Astrocyte (in vitro differentiated cells and primary cell): ENCODE results near the gene HEXIM2.

Source experiments
- EZH2 ChIP-seq: IDR thresholded peaks from 2 replicates; pipeline ENCODE4 v1.6.1; 2012; ENCODE audit warnings: mild to moderate bottlenecking, low read length, inconsistent platforms; ENCODE audit not compliant: insufficient read depth
- TF ChIP-seq, protein P1 (sequence below): IDR thresholded peaks from 2 replicates; pipeline ENCODE4 v1.5.1; 2011; ENCODE audit warnings: low read depth, mild to moderate bottlenecking, inconsistent platforms, low read length, moderate library complexity; ENCODE audit not compliant: insufficient read depth

DNA sequence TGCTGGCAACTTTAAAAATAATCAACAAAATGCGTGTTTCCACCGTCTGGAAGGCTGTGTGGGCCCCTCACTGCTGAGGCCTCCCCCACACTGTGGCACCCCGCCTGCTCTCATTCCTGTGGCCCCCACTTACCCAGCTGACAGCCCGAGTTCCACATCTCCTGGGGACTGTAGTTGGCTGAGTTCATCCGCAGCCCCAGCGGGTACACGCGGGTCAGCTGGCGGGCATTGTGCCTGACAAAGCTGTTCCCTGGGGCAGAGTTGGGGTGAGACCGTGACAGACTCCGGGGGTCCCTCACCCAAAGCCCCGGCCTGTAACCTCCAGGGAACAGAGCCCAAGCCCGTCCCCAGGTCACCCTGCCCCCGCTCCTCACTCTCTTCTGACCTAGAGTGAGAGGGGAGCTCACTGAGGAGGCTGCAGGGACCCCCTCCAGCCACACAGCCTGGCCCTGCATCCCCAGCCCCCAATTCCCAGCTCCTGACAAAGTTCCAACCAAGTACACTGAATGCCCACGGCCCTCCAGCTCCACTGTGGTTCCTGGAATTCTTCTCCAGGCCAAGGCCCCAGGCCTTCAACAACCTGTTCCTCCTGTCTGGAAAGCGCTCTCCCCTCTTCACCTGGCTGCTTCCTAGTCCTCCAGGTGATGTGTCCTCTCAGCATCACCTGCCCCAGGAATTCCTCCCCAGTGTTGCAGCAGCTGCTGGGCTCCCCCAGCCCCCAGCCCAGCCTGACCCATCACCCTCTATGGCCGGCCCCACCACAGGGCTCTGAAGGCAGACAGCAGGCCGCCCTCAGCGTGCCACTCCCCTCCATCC, 47.4 kb upstream of the HEXIM2 start:
- TF ChIP-seq, protein P1, sequence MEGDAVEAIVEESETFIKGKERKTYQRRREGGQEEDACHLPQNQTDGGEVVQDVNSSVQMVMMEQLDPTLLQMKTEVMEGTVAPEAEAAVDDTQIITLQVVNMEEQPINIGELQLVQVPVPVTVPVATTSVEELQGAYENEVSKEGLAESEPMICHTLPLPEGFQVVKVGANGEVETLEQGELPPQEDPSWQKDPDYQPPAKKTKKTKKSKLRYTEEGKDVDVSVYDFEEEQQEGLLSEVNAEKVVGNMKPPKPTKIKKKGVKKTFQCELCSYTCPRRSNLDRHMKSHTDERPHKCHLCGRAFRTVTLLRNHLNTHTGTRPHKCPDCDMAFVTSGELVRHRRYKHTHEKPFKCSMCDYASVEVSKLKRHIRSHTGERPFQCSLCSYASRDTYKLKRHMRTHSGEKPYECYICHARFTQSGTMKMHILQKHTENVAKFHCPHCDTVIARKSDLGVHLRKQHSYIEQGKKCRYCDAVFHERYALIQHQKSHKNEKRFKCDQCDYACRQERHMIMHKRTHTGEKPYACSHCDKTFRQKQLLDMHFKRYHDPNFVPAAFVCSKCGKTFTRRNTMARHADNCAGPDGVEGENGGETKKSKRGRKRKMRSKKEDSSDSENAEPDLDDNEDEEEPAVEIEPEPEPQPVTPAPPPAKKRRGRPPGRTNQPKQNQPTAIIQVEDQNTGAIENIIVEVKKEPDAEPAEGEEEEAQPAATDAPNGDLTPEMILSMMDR = no peak
- no peak for TF ChIP-seq EZH2
